Retinal pigment epithelial cell (primary cell): ENCODE measurements around the gene SLC13A3.
"Not testable (repeated sequence)": the region's sequence is repeated elsewhere in the genome, so short reads cannot be mapped to it uniquely, and the experiment has no call there.

Experiments
- DNase-seq: peaks from one replicate; pipeline ENCODE4 v3.0.0-alpha.2; 2010; ENCODE audit warnings: low read depth
- H3K4me3 ChIP-seq: 2 replicates; pipeline ENCODE4 v1.5.1; 2011; ENCODE audit warnings: mild to moderate bottlenecking, low read length, control low read depth, moderate library complexity
- CTCF ChIP-seq: conservative IDR thresholded peaks from 2 replicates; pipeline ENCODE4 v1.5.1; 2011; ENCODE audit warnings: low read depth, low read length, control low read depth, inconsistent platforms

SLC13A3 gene

GRCh38 chr20:46680684-46681031 lies 29.4 kb upstream of the SLC13A3 start:
- no peak for TF ChIP-seq CTCF
- DNase-seq = no peak

GRCh38 chr20:46678516-46678915 lies 27.3 kb upstream of the SLC13A3 start:
- no peak for TF ChIP-seq CTCF
- no peak overlapping the region for H3K4me3 ChIP-seq
- no peak for DNase-seq

More at GRCh38 chr20:46680684-46681031, 29.4 kb upstream of the SLC13A3 start:
- H3K4me3 ChIP-seq = no peak overlapping the region

- no peak for TF ChIP-seq CTCF
- DNase-seq = no peak
- no peak overlapping the region for H3K4me3 ChIP-seq
Measured at GRCh38 chr20:46677608-46678007, 26.3 kb upstream of the SLC13A3 start.

- DNase-seq, H3K4me3 ChIP-seq: not testable (repeated sequence)
Measured at GRCh38 chr20:46676649-46677316, 25.5 kb upstream of the SLC13A3 start.

- no peak for TF ChIP-seq CTCF
- no peak overlapping the region for H3K4me3 ChIP-seq
- DNase-seq = no peak
Measured at GRCh38 chr20:46674253-46675083, 23.2 kb upstream of the SLC13A3 start.

- TF ChIP-seq CTCF = no peak
- no peak overlapping the region for H3K4me3 ChIP-seq
- no peak for DNase-seq
Measured at GRCh38 chr20:46673394-46674252, 22.4 kb upstream of the SLC13A3 start.

GRCh38 chr20:46672543-46673148 lies 21.4 kb upstream of the SLC13A3 start:
- DNase-seq = no peak
- no peak overlapping the region for H3K4me3 ChIP-seq
- TF ChIP-seq CTCF = no peak
